ENCODE data around the gene DAZAP1. TPM values are rescaled to one million over a fixed set of nuclear protein-coding genes. Genes with fewer than 3 reads are reported as not detected.
A peak's percentile ranks its signal among the peaks of the same experiment; 100 is the strongest.

Gene DAZAP1
- polyA plus RNA-seq, 1 of the 3 experiments (the other 2 are of a cell fraction) = 54.3 TPM

DNA sequence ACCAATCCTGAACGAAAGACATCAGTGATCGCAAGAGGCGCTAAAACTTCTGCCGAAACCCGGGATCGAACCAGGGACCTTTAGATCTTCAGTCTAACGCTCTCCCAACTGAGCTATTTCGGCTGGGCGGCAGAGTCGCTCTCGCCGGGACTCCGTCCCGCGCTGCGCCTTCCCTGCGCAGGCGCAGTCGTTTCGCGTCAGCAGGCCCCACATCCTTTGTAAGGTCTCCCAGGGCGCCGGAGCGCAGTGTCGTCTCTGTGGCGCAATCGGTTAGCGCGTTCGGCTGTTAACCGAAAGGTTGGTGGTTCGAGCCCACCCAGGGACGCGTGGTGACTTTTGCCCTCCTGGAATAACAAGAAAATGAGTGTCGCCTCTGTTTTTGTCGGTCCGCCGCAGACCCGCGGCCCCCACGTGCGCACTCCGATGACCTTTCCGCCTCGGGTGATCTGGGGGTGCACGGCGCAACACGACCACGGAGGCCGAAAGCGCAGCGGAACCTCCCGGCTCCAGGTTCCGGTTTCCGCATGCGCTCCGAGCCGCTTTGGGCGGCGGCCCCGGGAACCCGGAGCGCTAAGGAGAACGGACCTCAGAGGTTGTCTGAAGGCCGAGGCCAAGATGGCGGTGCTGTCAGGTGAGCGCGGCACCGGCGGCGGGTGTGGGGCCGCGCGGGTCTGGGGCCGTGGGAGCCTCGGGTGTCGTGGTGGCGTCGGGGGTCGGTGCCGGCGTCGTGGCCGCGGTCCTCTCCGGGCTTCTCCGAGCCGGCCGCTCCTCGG, 23.9 kb upstream of the DAZAP1 start, which contains the start of gene NDUFS7 (continued):
- TF ChIP-seq FOXJ3 (CRISPR knock-in tag; IDR thresholded peaks at IDR 0.05) (peak; percentile 34; the same call in 1 of the 2 replicates), SIN3A (IDR thresholded peaks at IDR 0.05; ENCODE audit: borderline replicate concordance, low read depth, low read length) (peak; percentile 96; the same call in 1 of the 2 replicates), YY1 (IDR thresholded peaks at IDR 0.05; ENCODE audit: low read depth) (peak; percentile 96), NFIC (IDR thresholded peaks at IDR 0.05; ENCODE audit: borderline replicate concordance) (no peak), TEAD4 (IDR thresholded peaks at IDR 0.05; ENCODE audit: borderline replicate concordance, insufficient read depth) (peak; percentile 98), RFX5 (IDR thresholded peaks at IDR 0.05; ENCODE audit: low read length) (no peak), EP300 (IDR thresholded peaks at IDR 0.05; ENCODE audit: borderline replicate concordance in 1 of 2, low read depth in 1 of 2, low read length in 1 of 2) (peak; percentile 1 to 51; a peak in 2 of 4 replicates), EZH2phosphoT487 (IDR thresholded peaks at IDR 0.05; ENCODE audit: borderline replicate concordance, low read depth) (no peak), MEF2A (IDR thresholded peaks at IDR 0.05; ENCODE audit: borderline replicate concordance, low read depth) (no peak), RAD21 (IDR thresholded peaks at IDR 0.05; ENCODE audit: low read length) (no peak), CHD2 (IDR thresholded peaks at IDR 0.05; ENCODE audit: low read length, partially characterized antibody) (peak; percentile 34), TAF1 (IDR thresholded peaks at IDR 0.05; ENCODE audit: borderline replicate concordance, low read depth, low read length) (peak; percentile 82; the same call in 1 of the 2 replicates), TCF12 (IDR thresholded peaks at IDR 0.05) (no peak; the same call in 1 of the 2 replicates), POLR2AphosphoS5 (IDR thresholded peaks at IDR 0.05; ENCODE audit: low read depth, low read length) (peak; percentile 25; the same call in 1 of the 2 replicates)
- TF ChIP-seq, protein P1, sequence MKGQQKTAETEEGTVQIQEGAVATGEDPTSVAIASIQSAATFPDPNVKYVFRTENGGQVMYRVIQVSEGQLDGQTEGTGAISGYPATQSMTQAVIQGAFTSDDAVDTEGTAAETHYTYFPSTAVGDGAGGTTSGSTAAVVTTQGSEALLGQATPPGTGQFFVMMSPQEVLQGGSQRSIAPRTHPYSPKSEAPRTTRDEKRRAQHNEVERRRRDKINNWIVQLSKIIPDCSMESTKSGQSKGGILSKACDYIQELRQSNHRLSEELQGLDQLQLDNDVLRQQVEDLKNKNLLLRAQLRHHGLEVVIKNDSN (IDR thresholded peaks at IDR 0.05; ENCODE audit: borderline replicate concordance, low read depth) = peak; percentile 67
- TF ChIP-seq, protein P2, sequence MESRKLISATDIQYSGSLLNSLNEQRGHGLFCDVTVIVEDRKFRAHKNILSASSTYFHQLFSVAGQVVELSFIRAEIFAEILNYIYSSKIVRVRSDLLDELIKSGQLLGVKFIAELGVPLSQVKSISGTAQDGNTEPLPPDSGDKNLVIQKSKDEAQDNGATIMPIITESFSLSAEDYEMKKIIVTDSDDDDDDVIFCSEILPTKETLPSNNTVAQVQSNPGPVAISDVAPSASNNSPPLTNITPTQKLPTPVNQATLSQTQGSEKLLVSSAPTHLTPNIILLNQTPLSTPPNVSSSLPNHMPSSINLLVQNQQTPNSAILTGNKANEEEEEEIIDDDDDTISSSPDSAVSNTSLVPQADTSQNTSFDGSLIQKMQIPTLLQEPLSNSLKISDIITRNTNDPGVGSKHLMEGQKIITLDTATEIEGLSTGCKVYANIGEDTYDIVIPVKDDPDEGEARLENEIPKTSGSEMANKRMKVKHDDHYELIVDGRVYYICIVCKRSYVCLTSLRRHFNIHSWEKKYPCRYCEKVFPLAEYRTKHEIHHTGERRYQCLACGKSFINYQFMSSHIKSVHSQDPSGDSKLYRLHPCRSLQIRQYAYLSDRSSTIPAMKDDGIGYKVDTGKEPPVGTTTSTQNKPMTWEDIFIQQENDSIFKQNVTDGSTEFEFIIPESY (IDR thresholded peaks at IDR 0.05; ENCODE audit: borderline replicate concordance, low read depth) = peak; percentile 76; the same call in 1 of the 2 replicates
- TF ChIP-seq, protein P3, sequence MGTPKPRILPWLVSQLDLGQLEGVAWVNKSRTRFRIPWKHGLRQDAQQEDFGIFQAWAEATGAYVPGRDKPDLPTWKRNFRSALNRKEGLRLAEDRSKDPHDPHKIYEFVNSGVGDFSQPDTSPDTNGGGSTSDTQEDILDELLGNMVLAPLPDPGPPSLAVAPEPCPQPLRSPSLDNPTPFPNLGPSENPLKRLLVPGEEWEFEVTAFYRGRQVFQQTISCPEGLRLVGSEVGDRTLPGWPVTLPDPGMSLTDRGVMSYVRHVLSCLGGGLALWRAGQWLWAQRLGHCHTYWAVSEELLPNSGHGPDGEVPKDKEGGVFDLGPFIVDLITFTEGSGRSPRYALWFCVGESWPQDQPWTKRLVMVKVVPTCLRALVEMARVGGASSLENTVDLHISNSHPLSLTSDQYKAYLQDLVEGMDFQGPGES (IDR thresholded peaks at IDR 0.05; ENCODE audit: low read depth, low read length) = no peak

Measured in SK-N-SH (cell line).